Neural cell (in vitro differentiated cells): ENCODE measurements around the gene SPIB. TPM values are rescaled to one million over a fixed set of nuclear protein-coding genes. Genes with fewer than 3 reads are reported as not detected.

ENCODE experiments used
- H2AFZ ChIP-seq: fragments of 200-600, 300-800 bp; sonication (generic), shearing (Covaris generic); 2 replicates; pipeline ENCODE4 v1.6.0; 2014; ENCODE audit warnings: low read depth, mild to moderate bottlenecking, antibody characterized with exemption, low read length, moderate library complexity
- H3F3A ChIP-seq: fragments of 200-600 bp; shearing (Covaris generic); 2 replicates; pipeline ENCODE4 v1.6.1; 2016; ENCODE audit warnings: mild to moderate bottlenecking, moderate library complexity, mixed read lengths, antibody characterized with exemption, low read length; ENCODE audit not compliant: insufficient read depth, poor library complexity, severe bottlenecking
- H3K27ac ChIP-seq: fragments of 200-600, 300-800 bp; sonication (generic), shearing (Covaris generic); 2 replicates; pipeline ENCODE4 v1.5.1; 2014; ENCODE audit warnings: mild to moderate bottlenecking, low read length, moderate library complexity
- H3K27me3 ChIP-seq: fragments of 300-800, 200-600 bp; sonication (generic), shearing (Covaris generic); 2 replicates; pipeline ENCODE4 v1.6.0; 2014; ENCODE audit warnings: mild to moderate bottlenecking, low read depth, low read length, moderate library complexity; ENCODE audit not compliant: insufficient read depth
- H3K36me3 ChIP-seq: fragments of 300-800, 200-600 bp; sonication (generic), shearing (Covaris generic); 2 replicates; pipeline ENCODE4 v1.5.1; 2014; ENCODE audit warnings: mild to moderate bottlenecking, antibody characterized with exemption, low read length, moderate library complexity; ENCODE audit not compliant: insufficient read depth
- H3K4me2 ChIP-seq: fragments of 300-800, 200-600 bp; sonication (generic), shearing (Covaris generic); 2 replicates; pipeline ENCODE4 v1.6.0; 2014; ENCODE audit warnings: mild to moderate bottlenecking, low read length
- H3K4me3 ChIP-seq: fragments of 300-800, 200-600 bp; sonication (generic), shearing (Covaris generic); 2 replicates; pipeline ENCODE4 v1.5.1; 2014; ENCODE audit warnings: mild to moderate bottlenecking, low read length, moderate library complexity
- H3K79me2 ChIP-seq: fragments of 200-600 bp; shearing (Covaris generic); replicated peaks from 2 replicates; pipeline ENCODE4 v1.6.0; 2014; ENCODE audit warnings: mild to moderate bottlenecking, low read length, moderate library complexity; ENCODE audit not compliant: insufficient read depth
- H3K9ac ChIP-seq: fragments of 300-800, 200-600 bp; sonication (generic), shearing (Covaris generic); 2 replicates; pipeline ENCODE4 v1.6.1; 2016; ENCODE audit warnings: mild to moderate bottlenecking, low read length, mixed read lengths
- H3K9me2 ChIP-seq: fragments of 200-600 bp; shearing (Covaris generic); 2 replicates; pipeline ENCODE4 v1.6.1; 2016; ENCODE audit warnings: mild to moderate bottlenecking, low read length, mixed read lengths; ENCODE audit not compliant: insufficient read depth
- H3K9me3 ChIP-seq: fragments of 200-600, 300-800 bp; sonication (generic), shearing (Covaris generic); 2 replicates; pipeline ENCODE4 v1.6.1; 2016; ENCODE audit warnings: mild to moderate bottlenecking, mixed run types, low read length, moderate library complexity, mixed read lengths
- H4K20me1 ChIP-seq: fragments of 200-600 bp; shearing (Covaris generic); 2 replicates; pipeline ENCODE4 v1.6.1; 2016; ENCODE audit warnings: mild to moderate bottlenecking, mixed run types; ENCODE audit not compliant: insufficient read depth
- CTCF ChIP-seq: fragments of 450-650 bp; IDR thresholded peaks from 2 replicates; pipeline ENCODE4 v1.5.1; 2014; ENCODE audit warnings: antibody characterized with exemption, mild to moderate bottlenecking, moderate library complexity; ENCODE audit not compliant: poor library complexity, severe bottlenecking
- EP300 ChIP-seq: fragments of 450-650 bp; conservative IDR thresholded peaks from 2 replicates; pipeline ENCODE4 v1.6.1; 2014; ENCODE audit warnings: antibody characterized with exemption, mild to moderate bottlenecking, moderate library complexity; ENCODE audit not compliant: poor library complexity, severe bottlenecking
- EZH2 ChIP-seq: fragments of 200-600, 300-800 bp; shearing (Covaris generic), sonication (generic); IDR thresholded peaks from 2 replicates; pipeline ENCODE4 v1.6.1; 2014; ENCODE audit warnings: antibody characterized with exemption, low read length, borderline replicate concordance, mild to moderate bottlenecking; ENCODE audit not compliant: insufficient read depth, poor library complexity, severe bottlenecking
- MXI1 ChIP-seq: fragments of 450-650 bp; conservative IDR thresholded peaks from 2 replicates; pipeline ENCODE4 v1.6.1; 2014; ENCODE audit warnings: antibody characterized with exemption, mild to moderate bottlenecking; ENCODE audit not compliant: poor library complexity, severe bottlenecking
- POLR2AphosphoS5 ChIP-seq: IDR thresholded peaks from 2 replicates; pipeline ENCODE4 v1.6.1; 2012
- RAD21 ChIP-seq: fragments of 450-650 bp; conservative IDR thresholded peaks from 2 replicates; pipeline ENCODE4 v1.6.1; 2014; ENCODE audit warnings: antibody characterized with exemption, mild to moderate bottlenecking, moderate library complexity
- REST ChIP-seq: IDR thresholded peaks from 2 replicates; pipeline ENCODE4 v1.6.1; 2012; ENCODE audit warnings: borderline replicate concordance
- SMC3 ChIP-seq: fragments of 450-650 bp; conservative IDR thresholded peaks from 2 replicates; pipeline ENCODE4 v1.6.1; 2014; ENCODE audit warnings: antibody characterized with exemption, mild to moderate bottlenecking, moderate library complexity; ENCODE audit not compliant: poor library complexity
- TAF1 ChIP-seq: IDR thresholded peaks from 2 replicates; pipeline ENCODE4 v1.6.1; 2012; ENCODE audit warnings: low read depth
- polyA plus RNA-seq: library from polyadenylated mRNA; depleted of rRNA; stranded (reverse); fragments of >200 nt; gene quantifications from 2 replicates; pipeline ENCODE4 v1.2.3, GENCODE V29; 2014

The SPIB gene
- polyA plus RNA-seq, 1 donor from 2014 or later, result not detected

GRCh38 chr19:50414864-50415660, 3.7 kb upstream of the SPIB start:
- no peaks in the 10 kb centered on the region for H4K20me1 ChIP-seq
- H3K36me3 ChIP-seq, result no peaks in the 10 kb centered on the region
- no peak overlapping the region for H3K4me2 ChIP-seq
- H3K9me2 ChIP-seq, result no peaks in the 10 kb centered on the region
- H3F3A ChIP-seq, result no peaks in the 10 kb centered on the region
- H3K9ac ChIP-seq, result no peak overlapping the region
- H3K27me3 ChIP-seq, result peaks cover 14% of the 10 kb centered on the region
- TF ChIP-seq REST, result no peak
- TF ChIP-seq POLR2AphosphoS5, result no peak
- peak; percentile 47 for TF ChIP-seq CTCF
- no peak for TF ChIP-seq EP300
- TF ChIP-seq MXI1, result no peak
- peak; percentile 40 for TF ChIP-seq SMC3
- TF ChIP-seq RAD21, result peak; percentile 18
- no peak for TF ChIP-seq TAF1
- no peak for TF ChIP-seq EZH2
- no peak overlapping the region for H3K27ac ChIP-seq
- no peak overlapping the region for H3K4me3 ChIP-seq
- no peaks in the 10 kb centered on the region for H3K79me2 ChIP-seq
- no peaks in the 10 kb centered on the region for H3K9me3 ChIP-seq
- no peak overlapping the region for H2AFZ ChIP-seq

GRCh38 chr19:50415661-50416033, 3.1 kb upstream of the SPIB start:
- no peaks in the 10 kb centered on the region for H3K36me3 ChIP-seq
- H3K79me2 ChIP-seq, result no peaks in the 10 kb centered on the region
- H3K27ac ChIP-seq, result no peak overlapping the region
- no peaks in the 10 kb centered on the region for H3F3A ChIP-seq
- no peak overlapping the region for H3K9ac ChIP-seq
- H2AFZ ChIP-seq, result no peak overlapping the region
- H3K9me3 ChIP-seq, result no peaks in the 10 kb centered on the region
- H3K4me2 ChIP-seq, result no peak overlapping the region
- no peaks in the 10 kb centered on the region for H4K20me1 ChIP-seq
- H3K9me2 ChIP-seq, result no peaks in the 10 kb centered on the region
- H3K27me3 ChIP-seq, result peaks cover 14% of the 10 kb centered on the region
- no peak overlapping the region for H3K4me3 ChIP-seq
- TF ChIP-seq POLR2AphosphoS5, result no peak
